Osteocyte (in vitro differentiated cells): Measurements from ENCODE around the gene CACTIN. TPM values are rescaled to one million over a fixed set of nuclear protein-coding genes. Genes with fewer than 3 reads are reported as not detected.

Experiments
- DNase-seq: peaks from one replicate; pipeline ENCODE4 v3.0.0; 2021; ENCODE audit warnings: mixed read lengths; ENCODE audit not compliant: unreplicated experiment; ENCODE audit errors: extremely low spot score
- H3K27ac Mint-ChIP-seq: one replicate; pipeline ENCODE4 v1.8.0; 2021; ENCODE audit warnings: mild to moderate bottlenecking, mixed read lengths; ENCODE audit not compliant: unreplicated experiment
- H3K27me3 Mint-ChIP-seq: one replicate; pipeline ENCODE4 v1.8.0; 2021; ENCODE audit warnings: mixed read lengths; ENCODE audit not compliant: unreplicated experiment
- H3K36me3 Mint-ChIP-seq: one replicate; pipeline ENCODE4 v1.8.0; 2021; ENCODE audit warnings: mixed read lengths; ENCODE audit not compliant: unreplicated experiment
- H3K4me1 Mint-ChIP-seq: one replicate; pipeline ENCODE4 v1.8.0; 2021; ENCODE audit warnings: mixed read lengths; ENCODE audit not compliant: unreplicated experiment
- H3K4me3 Mint-ChIP-seq: one replicate; pipeline ENCODE4 v1.8.0; 2021; ENCODE audit warnings: mild to moderate bottlenecking, moderate library complexity, mixed read lengths; ENCODE audit not compliant: unreplicated experiment
- H3K9me3 Mint-ChIP-seq: one replicate; pipeline ENCODE4 v1.8.0; 2021; ENCODE audit warnings: mixed read lengths; ENCODE audit not compliant: unreplicated experiment
- CTCF ChIP-seq: fragments of 200-600 bp; sonication (generic); IDR thresholded peaks from 2 replicates; pipeline ENCODE4 v1.5.0; 2021; ENCODE audit warnings: antibody characterized with exemption, mild to moderate bottlenecking, moderate library complexity
- total RNA-seq: library from RNA; stranded (reverse); gene quantifications from 2 replicates; pipeline ENCODE4 v1.2.1, GENCODE V29; 2021

The CACTIN gene
- total RNA-seq, 1 donor from 2014 or later = 24.7 TPM

- H3K4me3 Mint-ChIP-seq = no peak overlapping the region
- H3K36me3 Mint-ChIP-seq = no peaks in the 10 kb centered on the region
- H3K4me1 Mint-ChIP-seq = no peaks in the 10 kb centered on the region
- no peak for TF ChIP-seq CTCF
- no peak for DNase-seq
- no peaks in the 10 kb centered on the region for H3K9me3 Mint-ChIP-seq
- no peak overlapping the region for H3K27ac Mint-ChIP-seq
- H3K27me3 Mint-ChIP-seq = peaks cover 3% of the 10 kb centered on the region
Observed at GRCh38 chr19:3595521-3596061, 31.0 kb downstream of the CACTIN start.

- Mint-ChIP-seq H3K4me1 (no peaks in the 10 kb centered on the region), H3K36me3 (no peaks in the 10 kb centered on the region), H3K9me3 (no peaks in the 10 kb centered on the region), H3K4me3 (no peak overlapping the region), H3K27ac (no peak overlapping the region), H3K27me3 (peaks cover 3% of the 10 kb centered on the region)
- DNase-seq = no peak
- TF ChIP-seq CTCF = no peak
Observed at GRCh38 chr19:3593156-3593555, 33.4 kb downstream of the CACTIN start.

GRCh38 chr19:3591876-3592613 is 34.5 kb downstream of the CACTIN start:
- Mint-ChIP-seq H3K4me1 (no peaks in the 10 kb centered on the region), H3K4me3 (no peak overlapping the region), H3K27me3 (peaks cover 3% of the 10 kb centered on the region), H3K9me3 (no peaks in the 10 kb centered on the region), H3K36me3 (no peaks in the 10 kb centered on the region), H3K27ac (no peak overlapping the region)
- DNase-seq = no peak
- TF ChIP-seq CTCF = no peak

- no peaks in the 10 kb centered on the region for H3K9me3 Mint-ChIP-seq
- no peak for DNase-seq
- no peaks in the 10 kb centered on the region for H3K4me1 Mint-ChIP-seq
- no peak for TF ChIP-seq CTCF
- H3K4me3 Mint-ChIP-seq = no peak overlapping the region
- peaks cover 3% of the 10 kb centered on the region for H3K27me3 Mint-ChIP-seq
- H3K27ac Mint-ChIP-seq = no peak overlapping the region
- no peaks in the 10 kb centered on the region for H3K36me3 Mint-ChIP-seq
Observed at GRCh38 chr19:3590991-3591659, 35.5 kb downstream of the CACTIN start.

- no peak for TF ChIP-seq CTCF
- Mint-ChIP-seq H3K27me3 (peaks cover 3% of the 10 kb centered on the region), H3K9me3 (no peaks in the 10 kb centered on the region), H3K4me3 (no peak overlapping the region), H3K36me3 (no peaks in the 10 kb centered on the region), H3K4me1 (no peaks in the 10 kb centered on the region), H3K27ac (no peak overlapping the region)
- DNase-seq = no peak
Observed at GRCh38 chr19:3589949-3590348, 36.6 kb downstream of the CACTIN start.
